Thyroid gland (tissue), 4 donors: ENCODE measurements around the gene PPP4C. TPM values are rescaled to one million over a fixed set of nuclear protein-coding genes. Genes with fewer than 3 reads are reported as not detected.

Experiments
- DNase-seq, 2 donors: peaks; one replicate each; pipeline ENCODE4 v3.0.0-alpha.2; 2019
- H3K27ac ChIP-seq, 3 donors: fragments of 200-600 bp; sonication (generic); 1 replicate in 2 of 3; 2 replicates in 1 of 3; pipeline ENCODE4 v1.5.1; 2016 to 2019; ENCODE audit warnings: mild to moderate bottlenecking in 1 of 3, moderate library complexity in 1 of 3
- H3K27me3 ChIP-seq: fragments of 200-600 bp; sonication (generic); one replicate; pipeline ENCODE4 v1.5.1; 2019
- H3K36me3 ChIP-seq, 2 donors: fragments of 200-600 bp; sonication (generic); one replicate each; pipeline ENCODE4 v1.5.1; 2016 to 2019
- H3K4me1 ChIP-seq, 2 donors: fragments of 200-600 bp; sonication (generic); one replicate each; pipeline ENCODE4 v1.5.1; 2017 to 2019
- H3K4me3 ChIP-seq, 3 donors: fragments of 200-600 bp; sonication (generic); replicated peaks in 1 of 3; 1 replicate in 2 of 3; 2 replicates in 1 of 3; pipeline ENCODE4 v1.5.1; 2016; ENCODE audit warnings: mild to moderate bottlenecking in 1 of 3
- H3K9me3 ChIP-seq: fragments of 200-600 bp; sonication (generic); one replicate; pipeline ENCODE4 v1.5.1; 2017
- CTCF ChIP-seq, 6 experiments: fragments of 200-600 bp in 3 of 6; fragments of 450-650 bp in 3 of 6; sonication (generic) in 3 of 6; IDR thresholded peaks; one replicate each; pipeline ENCODE4 v1.5.1; 2016 to 2019; ENCODE audit warnings: antibody characterized with exemption in 6 of 6, mild to moderate bottlenecking in 2 of 6, inconsistent platforms in 1 of 6, moderate library complexity in 1 of 6
- POLR2A ChIP-seq, 2 donors: fragments of 450-650 bp; IDR thresholded peaks; one replicate each; pipeline ENCODE4 v1.6.1; 2017; ENCODE audit warnings: antibody characterized with exemption in 2 of 2, mild to moderate bottlenecking in 2 of 2, moderate library complexity in 1 of 2
- WGBS, 2 donors: methylation state at CpG; one replicate each; pipeline ENCODE4 v1.1.5; 2017; 5-methylcytosine and 5-hydroxymethylcytosine counted together
- intact Hi-C: fragments of 100-400 bp; cut with DNase I; formaldehyde crosslinking; loops from one replicate; pipeline ENCODE4 v1.15.1; 2023
- total RNA-seq, 4 donors: library from RNA; depleted of rRNA; stranded (reverse); fragments of >200 nt; gene quantifications; one replicate each; pipeline ENCODE4 v1.2.3, GENCODE V29; 2016

Gene PPP4C
- total RNA-seq, 4 donors from 2014 or later = 43.6 to 59.9 (median 50.8) TPM

- intact Hi-C loops = no loop called here
- Histone ChIP-seq H3K4me3 (no peak overlapping the region), H3K27ac (no peak overlapping the region), H3K27me3 (no peaks in the 10 kb centered on the region), H3K4me1 (peaks cover 15 to 29% of the 10 kb centered on the region in 2 donors), H3K36me3 (no peaks in the 10 kb centered on the region), H3K9me3 (no peaks in the 10 kb centered on the region)
- TF ChIP-seq POLR2A (IDR thresholded peaks at IDR 0.05) (no peak), CTCF (IDR thresholded peaks at IDR 0.05) (peak in 5 of 6 experiments; percentile 10 to 36 (median 16))
- 33 to 46% methylated on average over 6 to 10 of the region's 10 CpGs for WGBS, 2 donors
- peak; percentile 80 to 84 for DNase-seq
Observed at GRCh38 chr16:30054959-30055553, 20.7 kb upstream of the PPP4C start.

GRCh38 chr16:30060346-30060745 is 15.4 kb upstream of the PPP4C start:
- no peaks in the 10 kb centered on the region for H3K9me3 ChIP-seq
- no peak overlapping the region for H3K4me3 ChIP-seq
- 60 to 61% methylated on average over 4 of the region's 4 CpGs for WGBS, 2 donors
- H3K27me3 ChIP-seq = no peaks in the 10 kb centered on the region
- DNase-seq = no peak
- intact Hi-C loops = no loop called here
- H3K27ac ChIP-seq = no peak overlapping the region
- H3K4me1 ChIP-seq = peaks cover 7 to 27% of the 10 kb centered on the region in 2 donors
- TF ChIP-seq POLR2A (IDR thresholded peaks at IDR 0.05) (no peak), CTCF (IDR thresholded peaks at IDR 0.05) (no peak)
- no peaks in the 10 kb centered on the region for H3K36me3 ChIP-seq

GRCh38 chr16:30060836-30061554 is 14.8 kb upstream of the PPP4C start:
- WGBS, 2 donors = 44 to 54% methylated on average over 2 of the region's 2 CpGs
- intact Hi-C loops = no loop called here
- no peaks in the 10 kb centered on the region for H3K36me3 ChIP-seq
- H3K27me3 ChIP-seq = no peaks in the 10 kb centered on the region
- H3K4me1 ChIP-seq = peaks cover 7 to 23% of the 10 kb centered on the region in 2 donors
- no peaks in the 10 kb centered on the region for H3K9me3 ChIP-seq
- TF ChIP-seq POLR2A (IDR thresholded peaks at IDR 0.05) = no peak
- no peak for TF ChIP-seq CTCF (IDR thresholded peaks at IDR 0.05)
- H3K27ac ChIP-seq = no peak overlapping the region
- DNase-seq = peak; percentile 53 to 68
- H3K4me3 ChIP-seq = no peak overlapping the region

GRCh38 chr16:30063278-30063892 is 12.4 kb upstream of the PPP4C start:
- WGBS, 2 donors = 56 to 61% methylated on average over 10 to 11 of the region's 12 CpGs
- intact Hi-C loops = no loop called here
- peaks cover 18 to 31% of the 10 kb centered on the region in 2 donors for H3K4me1 ChIP-seq
- TF ChIP-seq POLR2A (IDR thresholded peaks at IDR 0.05) (no peak), CTCF (IDR thresholded peaks at IDR 0.05) (no peak)
- H3K9me3 ChIP-seq = no peaks in the 10 kb centered on the region
- H3K27ac ChIP-seq = peak overlapping the region; percentile 97 to 99 (median 98)
- H3K4me3 ChIP-seq = peak overlapping the region in 1 of 3 donors; percentile 95
- H3K36me3 ChIP-seq = peaks cover 10 to 14% of the 10 kb centered on the region in 2 donors
- no peak for DNase-seq
- no peaks in the 10 kb centered on the region for H3K27me3 ChIP-seq
